Hepatocyte (in vitro differentiated cells): ENCODE results near the gene GARIN5B.

Experiments
- EZH2 ChIP-seq: fragments of 200-600 bp; sonication (generic); IDR thresholded peaks from 2 replicates; pipeline ENCODE4 v1.6.1; 2016; ENCODE audit warnings: antibody characterized with exemption, mild to moderate bottlenecking, borderline replicate concordance
- EZH2phosphoT487 ChIP-seq: fragments of 200-600 bp; sonication (generic); IDR thresholded peaks from one replicate; pipeline ENCODE4 v1.6.1; 2018; ENCODE audit warnings: antibody characterized with exemption, mild to moderate bottlenecking, low read depth, moderate library complexity; ENCODE audit not compliant: unreplicated experiment, severe bottlenecking
- TF ChIP-seq, protein P1 (sequence below): fragments of 200-600 bp; sonication (generic); IDR thresholded peaks from 2 replicates; pipeline ENCODE4 v1.5.1; 2016; ENCODE audit warnings: antibody characterized with exemption, mild to moderate bottlenecking; ENCODE audit not compliant: poor library complexity

DNA sequence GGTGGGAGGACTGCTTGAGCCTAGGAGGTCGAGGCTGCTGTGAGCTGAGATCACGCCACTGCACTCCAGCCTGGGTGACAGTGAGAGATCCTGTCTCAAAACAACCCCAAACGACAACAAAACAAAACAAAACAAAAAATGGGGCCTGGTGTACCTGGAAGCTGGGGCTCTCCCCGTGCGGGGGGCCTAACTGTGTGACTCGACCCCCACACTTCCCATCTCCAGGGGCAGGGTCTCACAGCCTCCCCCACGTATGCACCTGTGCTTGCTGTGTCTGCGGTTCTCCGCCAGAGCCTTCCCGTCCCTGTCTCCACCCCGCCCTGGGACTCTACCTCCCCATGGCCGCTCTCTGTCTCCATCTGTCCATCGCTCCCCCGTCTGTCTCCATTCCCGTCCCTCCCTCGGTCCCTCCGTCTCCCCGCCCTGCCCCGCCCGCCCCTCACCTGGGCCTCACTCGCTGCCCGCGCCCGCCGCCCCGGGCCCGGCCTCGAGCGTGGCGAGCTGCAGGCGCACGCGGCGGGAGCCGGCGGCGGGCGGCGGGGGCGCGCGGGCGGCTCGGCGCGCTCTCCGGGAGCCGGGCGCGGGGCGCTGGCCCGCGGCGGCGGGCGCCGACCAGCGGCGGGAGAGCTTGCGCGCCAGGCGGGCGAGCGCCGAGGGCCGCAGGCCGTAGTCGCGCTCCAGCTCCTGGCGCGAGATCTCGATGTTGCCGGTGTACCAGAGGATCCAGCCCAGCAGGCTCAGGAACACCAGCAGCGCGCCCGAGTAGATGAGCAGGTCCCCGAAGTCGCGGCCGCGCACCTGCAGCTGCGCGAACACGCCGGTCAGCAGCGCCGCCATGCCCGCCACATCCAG is 20.4 kb upstream of the GARIN5B start:
- TF ChIP-seq, protein P1, sequence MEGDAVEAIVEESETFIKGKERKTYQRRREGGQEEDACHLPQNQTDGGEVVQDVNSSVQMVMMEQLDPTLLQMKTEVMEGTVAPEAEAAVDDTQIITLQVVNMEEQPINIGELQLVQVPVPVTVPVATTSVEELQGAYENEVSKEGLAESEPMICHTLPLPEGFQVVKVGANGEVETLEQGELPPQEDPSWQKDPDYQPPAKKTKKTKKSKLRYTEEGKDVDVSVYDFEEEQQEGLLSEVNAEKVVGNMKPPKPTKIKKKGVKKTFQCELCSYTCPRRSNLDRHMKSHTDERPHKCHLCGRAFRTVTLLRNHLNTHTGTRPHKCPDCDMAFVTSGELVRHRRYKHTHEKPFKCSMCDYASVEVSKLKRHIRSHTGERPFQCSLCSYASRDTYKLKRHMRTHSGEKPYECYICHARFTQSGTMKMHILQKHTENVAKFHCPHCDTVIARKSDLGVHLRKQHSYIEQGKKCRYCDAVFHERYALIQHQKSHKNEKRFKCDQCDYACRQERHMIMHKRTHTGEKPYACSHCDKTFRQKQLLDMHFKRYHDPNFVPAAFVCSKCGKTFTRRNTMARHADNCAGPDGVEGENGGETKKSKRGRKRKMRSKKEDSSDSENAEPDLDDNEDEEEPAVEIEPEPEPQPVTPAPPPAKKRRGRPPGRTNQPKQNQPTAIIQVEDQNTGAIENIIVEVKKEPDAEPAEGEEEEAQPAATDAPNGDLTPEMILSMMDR: peak; percentile 11
- TF ChIP-seq EZH2phosphoT487: no peak
- no peak for TF ChIP-seq EZH2
